Memory B cell (primary cell): Measurements from ENCODE around the gene LAGE3.

Source experiments
- ATAC-seq: fragments of 150-1000 bp; cut with Tn5 transposase; 2 replicates; pipeline ENCODE4 v1.10.0; 2021; ENCODE audit warnings: low read depth, mild to moderate bottlenecking, moderate library complexity
- DNase-seq, 2 donors: peaks; one replicate each; pipeline ENCODE4 v3.0.0; 2022; ENCODE audit warnings: low spot score in 2 of 2
- H3K27ac Mint-ChIP-seq: one replicate; pipeline ENCODE4 v1.8.0; 2022; ENCODE audit warnings: mild to moderate bottlenecking, moderate library complexity, mixed read lengths
- H3K27me3 Mint-ChIP-seq: one replicate; pipeline ENCODE4 v1.8.0; 2022; ENCODE audit warnings: mixed read lengths
- H3K36me3 Mint-ChIP-seq: one replicate; pipeline ENCODE4 v1.8.0; 2022; ENCODE audit warnings: mild to moderate bottlenecking, mixed read lengths
- H3K4me1 Mint-ChIP-seq: one replicate; pipeline ENCODE4 v1.8.0; 2022; ENCODE audit warnings: mixed read lengths
- H3K4me3 Mint-ChIP-seq: one replicate; pipeline ENCODE4 v1.8.0; 2022; ENCODE audit warnings: mild to moderate bottlenecking, moderate library complexity, mixed read lengths
- H3K9me3 Mint-ChIP-seq: one replicate; pipeline ENCODE4 v1.8.0; 2022; ENCODE audit warnings: mixed read lengths

The LAGE3 gene

DNA sequence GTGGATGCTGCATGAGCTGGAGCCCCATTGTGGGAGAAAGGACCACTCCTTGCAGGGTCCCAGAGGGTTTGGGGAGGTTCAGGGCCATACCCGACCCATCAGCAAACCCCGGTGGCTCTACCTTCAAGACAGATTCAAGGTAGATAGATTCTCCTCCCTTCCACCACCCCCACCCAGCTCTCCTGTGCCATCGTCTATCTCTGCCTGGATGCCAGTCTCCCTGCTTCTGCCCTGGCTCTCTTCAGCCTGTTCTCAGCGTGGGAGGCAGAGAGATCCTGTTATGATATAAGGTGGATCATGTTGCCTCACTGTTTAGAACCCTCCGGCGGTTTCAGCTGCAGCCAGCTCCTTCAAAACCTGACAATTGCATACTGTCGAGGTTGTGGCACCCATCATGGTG, 5.4 kb downstream of the LAGE3 start:
- ATAC-seq (no peak), DNase-seq (no peak)
- H3K9me3 Mint-ChIP-seq: no peaks in the 10 kb centered on the region
- no peak overlapping the region for H3K27ac Mint-ChIP-seq
- peaks cover 5% of the 10 kb centered on the region for H3K36me3 Mint-ChIP-seq
- H3K27me3 Mint-ChIP-seq: no peaks in the 10 kb centered on the region
- H3K4me3 Mint-ChIP-seq: no peak overlapping the region
- peaks cover 4% of the 10 kb centered on the region for H3K4me1 Mint-ChIP-seq

GRCh38 chrX:154472685-154473632, 6.1 kb downstream of the LAGE3 start:
- H3K27ac Mint-ChIP-seq: peak overlapping the region; percentile 51
- peaks cover 5% of the 10 kb centered on the region for H3K36me3 Mint-ChIP-seq
- no peaks in the 10 kb centered on the region for H3K4me1 Mint-ChIP-seq
- no peaks in the 10 kb centered on the region for H3K27me3 Mint-ChIP-seq
- no peaks in the 10 kb centered on the region for H3K9me3 Mint-ChIP-seq
- ATAC-seq (no peak), DNase-seq (no peak)
- H3K4me3 Mint-ChIP-seq: no peak overlapping the region

DNA sequence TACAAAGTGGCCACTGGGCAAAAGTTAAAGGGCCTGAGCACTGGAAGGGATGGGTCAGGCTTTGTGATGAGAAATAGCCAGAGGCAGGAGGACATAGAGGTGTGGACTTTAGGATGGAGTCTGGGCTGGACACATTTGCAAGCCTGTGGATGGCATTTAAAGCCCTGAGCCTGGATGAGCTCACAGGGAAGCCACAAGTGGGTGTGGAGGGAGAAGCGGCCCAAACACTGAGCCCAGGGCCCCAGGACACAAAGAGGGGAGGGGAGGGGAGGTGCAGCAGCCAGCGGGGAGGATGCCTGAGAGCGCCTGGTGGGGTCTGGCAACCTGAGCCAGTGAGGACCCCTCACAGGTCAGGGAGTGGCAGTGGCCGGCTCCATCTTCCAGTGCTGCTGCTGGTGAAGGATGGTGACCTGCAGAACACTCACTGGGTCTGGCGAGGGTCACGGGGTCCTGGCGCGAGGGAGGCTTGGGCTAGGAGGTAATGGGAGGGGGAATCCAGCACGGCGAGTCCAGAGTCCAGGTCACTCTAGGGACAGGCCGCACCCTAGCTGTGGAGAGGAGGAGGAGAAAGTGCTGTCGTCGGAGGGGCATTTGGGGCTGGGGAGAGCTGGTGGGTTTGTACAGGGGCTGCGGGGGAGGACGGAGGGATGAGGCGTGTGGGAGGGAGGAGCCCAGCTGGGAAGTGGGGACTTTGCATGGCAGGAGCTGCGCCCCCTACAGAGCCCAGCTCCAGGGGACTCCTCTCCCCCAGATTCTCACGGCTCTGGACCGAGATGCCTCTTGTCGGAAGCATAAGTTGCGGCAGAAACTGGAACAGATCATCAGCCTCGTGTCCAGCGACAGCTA, 7.0 kb downstream of the LAGE3 start:
- no peaks in the 10 kb centered on the region for H3K9me3 Mint-ChIP-seq
- H3K36me3 Mint-ChIP-seq: peaks cover 5% of the 10 kb centered on the region
- H3K4me1 Mint-ChIP-seq: no peaks in the 10 kb centered on the region
- DNase-seq (no peak), ATAC-seq (no peak)
- H3K4me3 Mint-ChIP-seq: no peak overlapping the region
- H3K27me3 Mint-ChIP-seq: no peaks in the 10 kb centered on the region
- H3K27ac Mint-ChIP-seq: no peak overlapping the region

DNA sequence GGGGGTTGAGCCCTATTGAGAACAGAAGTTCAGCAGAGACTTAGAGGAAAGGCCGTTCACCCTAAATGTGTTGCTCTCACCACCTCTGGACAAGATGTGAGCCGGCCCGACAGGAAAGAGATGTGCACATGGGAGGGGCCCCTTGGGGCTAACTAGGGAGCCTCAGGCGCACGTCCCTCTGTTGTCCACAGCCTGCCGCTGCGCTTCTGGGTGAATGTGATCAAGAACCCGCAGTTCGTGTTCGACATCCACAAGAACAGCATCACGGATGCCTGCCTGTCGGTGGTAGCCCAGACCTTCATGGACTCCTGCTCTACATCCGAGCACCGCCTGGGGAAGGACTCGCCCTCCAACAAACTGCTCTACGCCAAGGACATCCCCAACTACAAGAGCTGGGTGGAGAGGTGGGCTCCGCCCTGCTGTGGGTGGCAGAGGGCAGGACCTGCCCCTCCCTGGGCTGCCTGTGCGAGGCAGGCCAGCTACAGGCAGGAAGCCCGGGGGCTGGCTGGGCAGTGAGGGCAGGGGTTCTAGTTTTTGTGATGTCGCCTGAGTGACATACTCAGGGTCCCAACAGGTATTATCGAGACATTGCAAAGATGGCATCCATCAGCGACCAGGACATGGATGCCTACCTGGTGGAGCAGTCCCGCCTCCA, 8.0 kb downstream of the LAGE3 start:
- Mint-ChIP-seq H3K36me3 (peaks cover 5% of the 10 kb centered on the region), H3K27me3 (no peaks in the 10 kb centered on the region), H3K4me3 (no peak overlapping the region), H3K4me1 (no peaks in the 10 kb centered on the region), H3K9me3 (no peaks in the 10 kb centered on the region), H3K27ac (no peak overlapping the region)
- DNase-seq: no peak
- no peak for ATAC-seq

GRCh38 chrX:154470434-154470833, 8.6 kb downstream of the LAGE3 start:
- DNase-seq (no peak), ATAC-seq (no peak)
- no peaks in the 10 kb centered on the region for H3K9me3 Mint-ChIP-seq
- no peak overlapping the region for H3K27ac Mint-ChIP-seq
- H3K4me1 Mint-ChIP-seq: no peaks in the 10 kb centered on the region
- H3K4me3 Mint-ChIP-seq: no peak overlapping the region
- H3K27me3 Mint-ChIP-seq: no peaks in the 10 kb centered on the region
- peaks cover 7% of the 10 kb centered on the region for H3K36me3 Mint-ChIP-seq

DNA sequence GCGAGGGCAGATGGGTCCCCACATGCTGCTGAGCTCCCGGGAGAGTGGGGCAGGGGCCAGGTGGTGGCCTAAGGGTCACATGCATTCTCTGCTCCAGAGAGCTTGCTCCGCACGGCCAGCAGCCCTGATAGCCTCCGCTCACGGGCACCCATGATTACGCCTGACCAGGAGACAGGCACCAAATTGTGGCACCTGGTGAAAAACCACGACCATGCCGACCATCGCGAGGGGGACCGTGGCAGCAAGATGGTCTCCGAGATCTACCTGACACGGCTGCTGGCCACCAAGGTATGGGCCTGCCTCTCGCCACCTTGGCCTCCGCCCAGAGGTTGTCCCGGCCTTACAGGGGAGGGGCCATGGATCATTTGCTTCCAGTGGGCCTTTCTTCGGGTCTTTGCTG, 9.2 kb downstream of the LAGE3 start:
- no peak for DNase-seq
- Mint-ChIP-seq H3K27me3 (no peaks in the 10 kb centered on the region), H3K36me3 (peaks cover 7% of the 10 kb centered on the region), H3K9me3 (no peaks in the 10 kb centered on the region), H3K4me3 (no peak overlapping the region), H3K4me1 (no peaks in the 10 kb centered on the region), H3K27ac (no peak overlapping the region)
- ATAC-seq: no peak

DNA sequence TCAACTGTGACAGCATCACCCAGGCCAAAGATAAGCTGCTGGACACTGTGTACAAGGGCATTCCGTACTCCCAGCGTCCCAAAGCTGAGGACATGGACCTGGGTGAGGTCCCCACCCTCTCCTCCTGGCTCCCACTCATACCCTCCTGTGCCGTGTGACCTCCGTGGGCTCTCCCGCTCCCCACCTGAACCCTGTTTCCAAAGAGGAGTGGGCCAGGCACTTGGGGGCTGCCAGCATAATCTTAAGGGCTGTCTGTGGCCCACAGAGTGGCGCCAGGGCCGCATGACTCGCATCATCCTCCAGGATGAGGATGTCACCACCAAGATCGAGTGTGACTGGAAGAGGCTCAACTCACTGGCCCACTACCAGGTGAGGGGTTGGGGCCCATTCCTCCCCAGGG, 10.0 kb downstream of the LAGE3 start:
- peaks cover 7% of the 10 kb centered on the region for H3K36me3 Mint-ChIP-seq
- no peaks in the 10 kb centered on the region for H3K4me1 Mint-ChIP-seq
- H3K27ac Mint-ChIP-seq: no peak overlapping the region
- ATAC-seq (no peak), DNase-seq (no peak)
- H3K9me3 Mint-ChIP-seq: no peaks in the 10 kb centered on the region
- H3K4me3 Mint-ChIP-seq: no peak overlapping the region
- H3K27me3 Mint-ChIP-seq: no peaks in the 10 kb centered on the region

GRCh38 chrX:154468217-154468616, 10.9 kb downstream of the LAGE3 start:
- no peaks in the 10 kb centered on the region for H3K9me3 Mint-ChIP-seq
- no peak overlapping the region for H3K27ac Mint-ChIP-seq
- no peaks in the 10 kb centered on the region for H3K27me3 Mint-ChIP-seq
- ATAC-seq (no peak), DNase-seq (no peak)
- no peaks in the 10 kb centered on the region for H3K4me1 Mint-ChIP-seq
- peaks cover 5% of the 10 kb centered on the region for H3K36me3 Mint-ChIP-seq
- no peak overlapping the region for H3K4me3 Mint-ChIP-seq

GRCh38 chrX:154467556-154467955, 11.5 kb downstream of the LAGE3 start:
- ATAC-seq (no peak), DNase-seq (no peak)
- no peak overlapping the region for H3K27ac Mint-ChIP-seq
- peaks cover 7% of the 10 kb centered on the region for H3K36me3 Mint-ChIP-seq
- peaks cover 3% of the 10 kb centered on the region for H3K4me1 Mint-ChIP-seq
- H3K4me3 Mint-ChIP-seq: no peak overlapping the region
- no peaks in the 10 kb centered on the region for H3K9me3 Mint-ChIP-seq
- H3K27me3 Mint-ChIP-seq: no peaks in the 10 kb centered on the region

GRCh38 chrX:154466907-154467306, 12.2 kb downstream of the LAGE3 start:
- ATAC-seq (no peak), DNase-seq (no peak)
- no peaks in the 10 kb centered on the region for H3K27me3 Mint-ChIP-seq
- H3K9me3 Mint-ChIP-seq: no peaks in the 10 kb centered on the region
- peaks cover 7% of the 10 kb centered on the region for H3K36me3 Mint-ChIP-seq
- no peak overlapping the region for H3K4me3 Mint-ChIP-seq
- H3K27ac Mint-ChIP-seq: no peak overlapping the region
- peaks cover 3% of the 10 kb centered on the region for H3K4me1 Mint-ChIP-seq

- ATAC-seq (no peak), DNase-seq (no peak)
- H3K36me3 Mint-ChIP-seq: peaks cover 10% of the 10 kb centered on the region
- H3K27me3 Mint-ChIP-seq: no peaks in the 10 kb centered on the region
- no peak overlapping the region for H3K27ac Mint-ChIP-seq
- peaks cover 6% of the 10 kb centered on the region for H3K4me1 Mint-ChIP-seq
- H3K9me3 Mint-ChIP-seq: no peaks in the 10 kb centered on the region
- H3K4me3 Mint-ChIP-seq: no peak overlapping the region
These were observed 13.0 kb downstream of the LAGE3 start for GRCh38 chrX:154466036-154466435.

GRCh38 chrX:154465601-154466000, 13.5 kb downstream of the LAGE3 start:
- peaks cover 6% of the 10 kb centered on the region for H3K4me1 Mint-ChIP-seq
- ATAC-seq: no peak
- H3K27me3 Mint-ChIP-seq: no peaks in the 10 kb centered on the region
- no peak overlapping the region for H3K4me3 Mint-ChIP-seq
- DNase-seq: no peak
- no peaks in the 10 kb centered on the region for H3K9me3 Mint-ChIP-seq
- H3K27ac Mint-ChIP-seq: no peak overlapping the region
- peaks cover 8% of the 10 kb centered on the region for H3K36me3 Mint-ChIP-seq

- Mint-ChIP-seq H3K27me3 (no peaks in the 10 kb centered on the region), H3K9me3 (no peaks in the 10 kb centered on the region), H3K36me3 (peaks cover 8% of the 10 kb centered on the region), H3K4me1 (peaks cover 10% of the 10 kb centered on the region), H3K27ac (no peak overlapping the region), H3K4me3 (no peak overlapping the region)
- ATAC-seq (no peak), DNase-seq (no peak)
These were observed 14.2 kb downstream of the LAGE3 start for GRCh38 chrX:154464806-154465365.
